ENCODE results near the gene NUP214.
"Not testable (repeated sequence)": the region's sequence is repeated elsewhere in the genome, so short reads cannot be mapped to it uniquely, and the experiment has no call there.

Gene NUP214

DNA sequence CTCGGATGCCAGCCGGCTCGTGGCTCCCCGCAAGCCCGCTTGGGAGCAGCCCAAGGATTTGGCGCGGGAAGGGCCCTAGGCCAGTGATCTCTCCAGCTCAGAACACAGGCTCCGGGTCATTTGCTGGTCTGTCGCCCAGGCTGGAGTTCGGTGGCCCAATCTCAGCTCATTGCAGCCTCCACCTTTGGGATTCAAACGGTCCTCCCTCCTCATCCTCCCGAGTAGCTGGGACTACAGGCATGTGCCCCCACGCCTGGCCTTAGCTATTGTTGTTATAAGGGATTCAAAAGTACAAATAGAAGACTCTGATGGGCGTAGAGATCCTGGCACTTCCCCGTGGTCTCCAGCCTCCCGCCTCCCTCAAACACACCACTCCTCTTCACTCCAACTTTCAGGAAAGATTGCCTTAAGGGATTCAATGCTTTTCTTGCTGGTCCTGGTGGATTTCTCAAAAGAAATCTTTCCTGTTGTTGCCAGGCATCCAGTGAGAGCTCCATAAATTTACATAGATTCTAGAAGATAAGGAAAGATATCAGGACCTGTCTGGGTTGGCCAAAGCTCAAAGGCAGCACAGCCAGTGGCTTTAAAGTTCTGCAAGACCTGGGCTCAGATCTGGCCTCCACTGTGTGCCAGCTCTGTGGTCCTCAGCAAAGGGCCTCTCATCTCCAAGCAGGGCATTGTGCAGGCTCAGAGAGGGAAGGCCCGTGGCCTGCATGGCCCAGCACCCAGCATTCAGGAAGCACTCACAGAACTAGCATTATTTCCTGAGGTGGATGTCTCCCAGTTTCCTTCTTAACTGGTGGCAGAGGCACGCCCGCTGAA, 28.0 kb upstream of the NUP214 start:
- DNase-seq = no peak

DNA sequence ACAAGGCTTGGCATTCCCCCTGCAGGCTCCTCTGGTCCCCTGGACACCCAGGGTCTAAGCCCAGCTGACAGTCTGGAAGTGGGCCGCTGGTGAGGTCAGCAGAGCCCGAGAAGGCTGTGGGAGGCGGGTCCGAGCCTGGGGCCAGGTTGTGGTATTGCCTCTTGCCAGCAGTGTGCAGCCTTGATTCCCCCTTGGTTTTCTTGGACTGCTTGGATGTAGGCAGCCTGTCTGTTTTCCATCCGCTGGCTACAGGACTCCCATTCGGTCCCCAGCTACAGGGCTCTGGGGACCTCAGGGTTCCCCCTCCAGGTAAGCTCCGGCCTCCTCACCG, 27.5 kb upstream of the NUP214 start:
- DNase-seq = no peak

DNA sequence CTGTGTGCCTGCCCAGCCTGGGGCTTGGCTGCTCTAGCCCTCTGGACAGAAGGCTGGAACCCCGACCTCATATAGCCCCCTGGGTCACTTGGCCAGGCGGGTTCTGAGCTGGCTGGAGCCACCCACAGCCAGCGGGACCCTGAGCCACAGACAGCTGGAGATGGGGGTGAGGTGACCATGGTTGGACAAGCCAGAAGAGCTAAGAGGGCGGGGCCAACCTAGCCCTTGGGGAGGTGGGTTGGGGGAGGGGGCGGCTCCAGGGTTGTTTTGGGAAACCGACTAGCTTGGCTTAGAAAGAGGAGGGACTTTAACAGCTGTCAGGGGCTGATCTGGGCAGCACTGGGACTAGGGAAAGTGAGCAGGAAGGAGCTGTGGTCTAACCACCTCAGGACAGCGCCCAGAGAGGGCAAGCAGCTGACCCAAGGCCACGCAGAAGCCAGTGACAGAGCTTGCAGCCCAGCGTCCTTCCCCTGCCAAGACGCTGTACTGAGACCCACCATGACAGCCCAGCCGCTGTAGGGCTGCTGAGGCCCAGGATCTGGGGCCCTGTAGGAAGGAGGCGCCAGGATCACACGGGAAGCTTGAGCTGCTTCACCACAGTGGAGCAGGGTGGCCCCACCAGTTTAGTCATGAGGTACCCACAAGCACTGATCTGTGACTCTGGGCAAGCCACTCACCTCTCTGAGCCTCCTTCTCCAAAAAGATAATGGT, 26.8 kb upstream of the NUP214 start:
- DNase-seq = no peak

DNA sequence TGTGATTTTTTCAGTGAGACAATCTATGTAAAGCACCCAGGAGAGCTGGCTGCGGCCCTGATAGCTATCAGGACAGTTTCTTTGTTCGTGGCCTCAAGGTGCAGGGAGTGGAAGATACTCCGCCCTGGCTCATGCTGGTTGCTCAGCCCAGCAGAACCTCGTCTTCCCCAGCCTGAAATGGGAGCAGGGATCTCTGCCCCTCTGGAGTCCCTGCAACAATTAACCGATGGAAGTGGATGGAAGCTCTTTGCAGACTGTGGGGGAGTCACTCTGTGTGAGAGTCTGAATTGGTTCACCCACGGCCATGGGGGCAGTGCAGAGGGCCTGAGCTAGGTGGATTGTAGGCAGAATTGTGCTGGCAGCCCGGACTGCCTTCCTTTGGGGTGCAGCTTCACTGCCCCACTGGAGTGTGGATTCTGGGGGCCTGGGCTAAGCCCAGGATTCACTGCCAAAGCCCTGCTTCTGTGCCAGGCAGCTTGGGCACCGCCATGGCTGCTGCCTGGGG, 26.2 kb upstream of the NUP214 start:
- DNase-seq = no peak

DNA sequence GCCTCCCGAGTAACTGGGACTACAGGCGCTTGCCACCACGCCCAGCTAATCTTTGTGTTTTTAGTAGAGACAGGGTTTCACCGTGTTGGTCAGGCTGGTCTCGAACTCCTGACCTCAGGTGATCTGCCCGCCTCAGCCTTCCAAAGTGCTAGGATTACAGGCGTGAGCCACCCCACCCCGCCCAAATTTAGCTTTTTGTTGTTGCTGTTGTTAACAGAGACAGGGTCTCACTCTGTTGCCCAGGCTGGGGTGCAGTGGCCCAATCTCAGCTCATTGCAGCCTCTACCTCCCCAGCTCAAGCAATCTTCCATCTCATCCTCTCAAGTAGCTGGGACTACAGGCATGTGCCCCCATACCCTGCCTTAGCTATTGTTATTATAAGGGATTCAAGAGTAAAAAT, 25.5 kb upstream of the NUP214 start:
- not testable (repeated sequence) for DNase-seq

DNA sequence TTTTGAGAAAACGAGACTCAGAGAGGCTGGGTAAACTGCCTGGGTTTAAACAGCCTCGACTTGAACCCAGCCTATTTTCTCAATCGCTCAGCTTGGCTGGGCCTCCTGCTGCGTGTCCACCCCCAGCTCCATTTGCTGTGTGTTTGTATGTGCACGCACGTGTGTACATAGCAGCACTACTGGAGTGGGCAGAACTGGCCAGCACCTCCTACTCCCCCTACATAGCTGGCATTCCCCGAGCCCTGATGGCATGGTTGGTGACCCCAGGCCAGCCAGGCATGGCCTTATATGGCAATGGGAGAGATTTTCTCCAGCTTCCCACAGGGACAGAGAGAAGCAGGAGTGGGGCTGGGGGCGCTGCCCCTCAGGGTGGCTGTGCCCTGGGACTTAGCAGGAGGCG, 24.9 kb upstream of the NUP214 start:
- no peak for DNase-seq

DNA sequence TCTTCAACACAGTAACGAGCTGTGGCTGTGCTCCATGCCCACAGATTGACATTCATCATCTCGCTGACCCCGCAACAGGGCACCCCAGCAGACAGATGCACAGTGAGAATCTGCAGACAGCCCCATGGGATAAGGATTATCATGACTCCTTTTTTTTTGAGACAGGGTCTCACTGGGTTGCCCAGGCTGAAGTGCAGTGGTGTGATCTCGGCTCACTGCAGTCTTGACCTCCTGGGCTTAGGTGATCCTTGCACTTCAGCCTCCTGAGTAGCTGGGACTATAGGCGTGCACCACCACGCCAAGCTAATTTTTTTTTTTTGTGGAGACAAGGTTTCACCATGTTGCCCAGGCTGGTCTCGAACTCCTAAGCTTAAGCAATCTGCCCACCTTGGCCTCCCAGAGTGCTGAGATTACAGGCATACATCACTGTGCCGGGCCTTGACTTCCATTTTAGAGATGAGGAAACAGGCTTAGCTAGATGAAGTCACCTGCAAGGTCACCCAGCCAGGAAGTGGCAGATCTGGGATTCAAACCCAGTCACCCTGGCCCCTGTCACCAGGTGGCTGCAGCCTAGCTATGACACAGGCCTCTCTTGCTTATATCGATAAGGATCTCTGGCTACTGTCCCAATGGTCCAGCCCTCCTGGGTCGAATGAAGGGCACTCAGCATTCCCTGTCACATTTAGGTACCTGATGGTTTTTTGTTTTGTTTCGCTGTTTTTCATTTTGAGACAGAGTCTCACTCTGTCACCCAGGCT, 24.0 kb upstream of the NUP214 start:
- no peak for DNase-seq

DNA sequence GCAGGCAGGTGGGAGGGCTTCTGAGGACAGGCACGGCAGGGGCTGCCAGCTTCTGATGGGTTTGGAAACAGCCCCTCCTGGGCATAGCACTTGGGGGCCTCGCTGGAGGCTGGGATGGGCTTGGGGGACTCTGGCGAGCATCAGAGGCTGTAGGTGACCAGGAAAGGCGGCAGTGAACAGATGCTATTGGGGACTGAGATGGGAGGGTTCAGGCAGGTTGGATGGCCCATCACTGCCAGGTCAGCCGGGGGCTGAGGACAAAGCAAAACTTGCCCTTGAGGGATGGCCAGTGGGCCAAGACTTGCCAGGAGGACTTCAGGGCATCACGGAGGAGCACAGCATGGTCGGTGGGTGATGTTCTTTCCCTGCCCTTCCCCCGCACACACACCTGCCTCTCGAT, 22.4 kb upstream of the NUP214 start:
- DNase-seq = no peak

DNA sequence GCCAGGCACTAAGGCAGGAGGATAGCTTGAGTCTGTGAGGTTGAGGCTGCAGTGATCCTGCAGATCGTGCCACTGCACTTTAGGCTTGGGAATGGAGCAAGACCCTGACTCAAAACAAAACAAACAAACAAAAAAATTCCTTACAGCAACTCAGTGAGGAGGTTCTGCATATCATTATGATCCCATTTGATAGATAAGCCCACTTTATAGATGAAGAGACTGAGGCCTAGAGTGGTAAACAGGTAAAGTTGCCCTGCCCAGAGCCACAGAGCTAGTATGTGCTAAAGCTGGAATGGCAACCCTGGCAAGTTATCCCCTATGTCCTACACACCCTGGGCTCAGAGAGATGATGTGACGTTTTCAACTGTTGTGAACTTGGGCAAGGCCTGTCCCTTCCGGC, 21.9 kb upstream of the NUP214 start:
- no peak for DNase-seq

DNA sequence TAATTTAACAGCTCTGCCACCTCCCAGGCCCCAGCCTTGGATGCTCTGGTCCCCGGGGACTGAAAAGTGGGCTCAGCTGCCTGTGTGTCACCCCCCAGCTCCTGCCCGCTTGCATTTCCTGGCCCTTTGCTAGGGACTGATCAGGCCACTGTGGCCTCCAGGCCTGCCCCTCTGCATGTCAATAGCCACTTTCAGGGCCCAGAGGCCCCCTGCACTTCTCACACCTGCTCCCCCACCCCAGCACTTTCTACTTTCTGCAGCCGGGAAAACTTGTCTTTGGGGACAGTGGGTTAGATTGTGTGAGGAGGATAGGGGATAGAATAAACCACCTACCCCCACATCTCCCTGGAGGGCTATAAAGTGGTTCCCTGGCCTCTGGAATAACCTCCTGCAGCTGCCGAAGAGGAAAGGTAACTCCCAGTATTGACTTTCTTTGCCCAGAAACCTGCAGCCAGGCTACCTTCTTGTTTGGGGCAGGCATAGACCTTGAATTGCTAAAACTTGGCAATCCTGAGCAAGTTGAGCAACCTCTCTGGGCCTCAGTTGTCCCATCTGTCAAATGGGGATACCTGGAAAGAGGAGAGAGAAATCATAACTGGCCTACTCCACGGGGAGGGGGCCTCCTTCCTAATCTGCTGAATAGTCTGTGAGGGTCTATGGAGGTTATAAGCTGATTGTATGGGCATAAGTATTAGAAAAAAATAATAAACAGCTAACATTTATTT, 21.2 kb upstream of the NUP214 start:
- DNase-seq = no peak

DNA sequence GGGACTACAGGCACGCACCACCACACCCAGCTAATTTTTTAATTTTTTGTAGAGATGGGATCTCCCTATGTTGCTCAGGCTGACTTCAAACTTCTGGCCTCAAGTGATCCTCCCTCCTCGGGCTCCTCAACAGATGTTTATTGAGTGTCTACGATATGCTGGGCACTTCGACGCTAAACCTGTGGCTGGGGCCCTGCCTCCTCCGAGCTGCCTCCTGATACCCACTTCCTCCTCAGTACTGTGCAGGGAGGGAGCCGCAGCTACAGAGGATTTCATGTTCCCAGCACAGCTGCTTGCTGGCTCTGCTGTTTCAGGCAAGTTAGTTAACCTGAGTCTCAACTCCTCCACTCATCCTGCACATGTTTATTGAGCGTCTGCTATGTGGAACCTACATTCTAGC, 19.4 kb upstream of the NUP214 start:
- DNase-seq = no peak

DNA sequence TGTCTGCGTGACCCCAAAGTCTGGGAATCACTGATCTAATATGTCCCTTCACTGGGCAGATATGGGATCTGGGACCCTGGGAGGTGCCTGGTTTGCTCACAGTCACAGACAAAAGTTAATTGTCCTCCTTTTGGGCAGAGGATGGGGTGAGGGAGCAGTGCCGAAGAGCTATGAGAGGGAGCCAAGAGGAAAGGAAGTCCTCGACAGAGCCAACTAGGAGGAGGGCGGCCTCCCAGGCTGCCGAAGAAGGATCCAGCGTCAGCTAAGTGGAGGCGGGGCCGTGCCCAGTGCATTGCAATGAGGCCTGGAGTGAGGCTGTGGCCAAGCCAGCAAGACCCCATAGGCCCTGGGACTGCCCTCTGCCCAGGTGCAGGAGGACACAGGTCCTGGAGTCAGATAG, 17.6 kb upstream of the NUP214 start:
- no peak for DNase-seq

DNA sequence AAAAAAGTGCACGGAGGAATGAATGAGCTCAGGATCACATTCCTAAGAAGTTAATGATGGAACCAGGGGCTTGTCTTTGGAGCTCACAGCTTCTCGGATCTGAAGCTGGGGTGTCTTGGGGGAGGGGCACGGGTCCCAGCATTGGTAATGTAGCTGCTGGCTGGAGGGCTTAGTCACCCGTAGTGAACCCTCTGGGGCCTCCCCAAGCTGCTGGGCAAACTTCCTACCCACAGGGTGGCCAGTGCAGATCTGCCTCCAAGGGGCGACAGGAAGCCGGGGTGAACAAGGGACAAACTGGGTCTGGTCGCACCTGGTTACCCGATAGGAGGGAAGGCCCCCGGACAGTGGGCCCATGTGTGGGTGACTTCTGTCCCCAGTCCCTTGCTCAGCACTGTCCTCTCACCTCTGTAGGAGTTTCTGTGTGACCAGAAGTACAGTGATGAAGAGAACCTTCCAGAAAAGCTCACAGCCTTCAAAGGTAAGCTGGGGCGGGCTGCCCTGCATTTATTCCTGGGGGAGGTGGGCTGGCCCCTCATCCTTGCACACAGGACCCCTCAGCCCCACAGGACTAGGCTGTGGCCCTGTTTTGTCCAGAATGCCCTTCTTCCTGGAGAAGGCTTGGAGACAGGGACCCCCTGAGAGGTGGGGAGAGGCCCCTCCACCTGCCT, 14.1 kb upstream of the NUP214 start:
- DNase-seq = no peak

DNA sequence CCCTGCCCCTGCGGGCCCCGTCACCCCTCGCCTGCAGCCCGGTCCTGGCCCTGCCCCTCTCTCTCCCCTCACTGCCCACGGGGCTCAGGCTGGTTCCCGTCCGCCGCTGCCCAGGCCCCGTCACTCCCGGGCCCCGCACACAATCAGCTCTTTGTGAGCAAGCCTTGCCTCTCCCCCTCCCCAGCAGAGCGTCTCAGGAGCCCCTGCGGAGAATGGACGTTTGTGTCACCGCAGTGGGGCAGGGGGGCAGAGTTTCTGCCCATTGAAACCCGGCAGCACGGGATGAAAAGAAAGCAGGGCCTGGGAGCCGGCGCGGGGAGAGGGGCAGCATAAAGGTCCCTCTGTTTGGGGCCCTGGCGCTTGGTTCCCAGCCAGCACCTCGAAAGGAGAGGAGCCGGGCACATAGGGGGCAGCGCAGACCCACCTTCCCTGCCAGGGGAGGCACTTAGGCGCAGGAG, 13.5 kb upstream of the NUP214 start:
- no peak for DNase-seq

DNA sequence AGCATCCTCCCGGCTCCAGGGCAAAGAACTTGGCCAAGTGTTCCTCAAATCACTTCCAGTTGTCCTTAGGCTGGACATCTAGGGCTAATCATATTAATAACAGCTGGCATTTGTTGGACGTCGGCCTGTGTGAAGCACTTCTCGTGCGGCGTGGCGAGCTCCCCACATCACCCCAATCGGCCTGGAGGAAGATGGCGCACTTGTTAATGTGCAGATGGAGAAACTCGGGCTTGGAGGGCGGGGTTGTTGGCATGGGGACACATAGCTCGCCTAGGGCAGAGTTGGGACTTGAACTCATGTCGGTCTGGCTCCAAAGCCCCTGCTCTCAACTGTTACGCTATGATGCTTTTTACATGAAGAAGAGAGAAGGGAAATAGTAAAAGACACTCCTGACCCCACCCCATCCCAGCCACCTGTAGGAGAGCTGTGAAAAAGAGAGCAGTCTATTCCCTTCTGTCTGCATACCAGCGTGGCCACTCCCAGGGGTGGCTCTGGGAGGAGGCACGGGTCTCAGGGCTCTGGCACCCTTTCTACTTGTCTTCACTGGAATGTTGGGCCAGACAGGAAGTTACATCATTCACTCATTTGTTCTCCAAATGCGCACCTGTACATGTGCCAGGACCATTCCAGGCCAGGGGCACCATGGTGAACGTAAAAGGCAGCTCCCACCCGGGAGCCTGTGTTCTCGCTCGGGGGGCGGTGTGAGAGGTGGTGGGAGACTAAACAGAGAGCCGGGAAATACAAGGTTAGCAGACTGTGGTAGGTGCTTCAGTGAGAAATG, 12.8 kb upstream of the NUP214 start:
- no peak for DNase-seq

DNA sequence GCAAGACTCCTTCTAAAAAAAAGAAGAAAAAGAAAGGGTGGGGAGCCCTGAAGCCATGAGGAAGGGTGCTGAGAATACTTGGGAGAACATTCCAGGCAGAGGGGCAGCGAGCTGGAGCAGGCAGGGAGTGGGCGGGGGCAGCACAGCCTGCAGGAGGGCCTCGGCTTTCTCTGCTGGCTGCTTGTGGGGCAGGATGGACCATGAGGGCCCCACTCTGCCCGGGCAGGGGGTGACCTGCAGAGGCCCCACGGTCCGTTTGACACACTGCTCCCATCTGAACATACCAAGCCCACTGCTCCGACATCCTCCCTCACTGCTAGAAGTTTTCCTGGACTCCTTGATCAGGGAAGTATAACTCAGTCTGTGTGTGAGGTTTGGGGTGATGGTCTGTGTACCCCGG, 11.7 kb upstream of the NUP214 start:
- no peak for DNase-seq

DNA sequence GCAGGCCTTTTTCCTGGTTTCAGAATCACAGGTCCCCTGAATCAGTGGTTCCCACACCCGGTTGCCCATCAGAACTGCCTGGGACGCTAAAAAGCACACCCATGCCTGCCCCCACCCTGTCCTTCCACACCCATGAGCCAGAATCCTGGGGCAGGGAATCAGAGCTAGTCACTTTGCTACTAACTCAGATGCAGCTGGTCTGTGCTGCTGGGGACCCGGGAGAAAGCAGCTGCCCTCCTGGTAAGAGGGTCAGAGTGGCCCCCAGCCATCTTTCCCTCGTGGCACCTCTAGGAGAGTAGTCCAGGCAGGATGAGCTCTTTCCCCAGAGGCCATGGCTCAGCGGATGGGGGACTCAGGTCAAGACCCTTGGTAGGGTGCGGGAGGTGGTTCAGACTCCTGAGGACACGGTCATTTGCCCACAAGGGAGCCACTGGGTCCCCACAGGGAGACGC, 11.3 kb upstream of the NUP214 start:
- DNase-seq = no peak

DNA sequence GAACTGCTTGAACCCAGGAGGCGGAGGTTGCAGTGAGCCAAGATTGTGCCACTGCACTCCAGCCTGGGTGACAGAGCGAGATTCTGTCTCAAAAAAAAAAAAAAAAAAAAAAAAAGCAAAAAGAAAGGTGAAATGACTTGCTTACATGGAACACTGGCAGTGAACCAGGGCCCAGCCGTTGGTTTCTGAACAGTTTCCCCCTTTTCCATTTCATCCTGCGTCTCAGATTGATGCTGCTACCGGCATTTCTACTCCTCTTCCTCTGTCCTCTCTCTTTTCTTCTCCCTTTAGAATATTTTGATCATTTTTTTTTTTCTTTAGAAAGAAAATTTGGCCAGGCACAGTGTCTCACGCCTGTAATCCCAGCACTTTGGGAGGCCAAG, 10.0 kb upstream of the NUP214 start:
- not testable (repeated sequence) for DNase-seq

DNA sequence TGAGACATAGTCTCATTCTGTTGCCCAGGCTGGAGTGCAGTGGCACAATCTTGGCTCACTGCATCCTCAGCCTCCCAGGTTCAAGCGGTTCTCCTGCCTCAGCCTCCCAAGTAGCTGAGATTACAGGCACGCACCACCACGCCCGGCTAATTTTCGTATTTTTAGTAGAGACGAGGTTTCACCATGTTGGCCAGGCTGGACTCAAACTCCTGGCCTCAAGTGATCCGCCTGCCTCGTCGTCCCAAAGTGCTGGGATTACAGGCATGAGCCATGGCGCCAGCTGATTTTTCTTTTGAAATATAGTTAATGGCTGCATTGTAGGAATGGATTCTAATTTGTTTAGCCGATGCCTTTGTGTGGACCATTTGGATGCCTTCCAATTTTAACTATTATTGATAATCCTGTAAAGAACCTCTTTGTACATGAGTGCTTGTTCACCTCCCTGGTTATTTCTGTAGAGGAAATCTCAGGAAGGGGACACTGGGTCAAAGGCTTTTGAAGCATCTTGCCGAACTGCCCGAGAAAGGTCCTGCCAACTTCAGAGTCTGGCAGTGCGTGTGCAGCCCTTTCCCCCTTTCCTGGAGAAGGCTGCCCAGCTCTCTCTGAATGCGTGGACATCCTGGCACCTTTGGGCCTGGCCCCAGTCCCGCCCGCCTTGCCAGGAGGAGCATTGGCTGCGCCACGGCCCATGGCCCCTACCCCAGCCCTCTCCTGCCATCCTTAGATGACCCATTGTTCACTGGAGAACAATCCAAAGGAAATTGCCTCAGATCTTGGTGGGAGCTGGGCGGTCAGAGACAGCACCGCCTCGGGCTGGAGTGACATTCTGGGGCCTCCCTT, 8.9 kb upstream of the NUP214 start:
- DNase-seq = no peak

DNA sequence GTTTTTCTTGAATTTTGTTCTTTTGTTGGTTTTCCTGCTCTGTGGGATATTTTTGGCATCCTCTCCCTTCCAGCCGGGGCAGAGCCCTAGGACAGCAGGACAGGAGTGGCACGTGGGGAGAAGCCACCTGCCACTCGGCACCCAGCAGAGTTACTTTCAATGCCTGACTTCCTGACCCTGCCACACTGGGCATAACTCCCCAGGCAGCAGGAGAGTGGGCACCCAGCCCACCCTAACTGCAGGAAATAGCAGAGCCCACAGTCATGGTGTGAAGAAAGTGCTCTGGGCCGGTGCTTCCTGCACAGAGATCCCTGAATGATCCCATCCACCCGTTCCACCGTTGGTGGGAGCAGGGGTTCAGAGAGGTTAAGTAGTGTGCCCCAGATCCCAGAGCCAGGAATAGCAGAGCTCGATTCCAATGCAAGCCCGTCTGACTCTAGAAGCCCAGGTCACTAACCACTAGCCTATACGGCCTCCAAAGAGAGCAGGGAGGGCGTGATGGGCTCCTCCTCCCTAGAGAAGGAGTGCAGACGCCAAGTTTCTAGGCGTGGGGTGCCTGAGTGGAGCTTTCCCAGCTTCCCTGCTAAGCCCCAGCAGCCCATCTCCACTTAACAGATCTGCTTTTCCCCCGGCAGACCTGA, 8.1 kb upstream of the NUP214 start:
- no peak for DNase-seq

All from inflammatory macrophage treated with lipopolysaccharide for 1 hour (primary cell).